Astrocyte of the cerebellum (primary cell): ENCODE results near the gene RFTN1.

Experiments used
- DNase-seq: peaks from one replicate; pipeline ENCODE4 v3.0.0-alpha.2; 2011; ENCODE audit warnings: low read depth
- H3K4me3 ChIP-seq: 2 replicates; pipeline ENCODE4 v1.5.1; 2011; ENCODE audit warnings: mild to moderate bottlenecking, low read depth, low read length, moderate library complexity
- CTCF ChIP-seq: IDR thresholded peaks from 2 replicates; pipeline ENCODE4 v1.5.1; 2012; ENCODE audit warnings: low read length, low read depth, moderate library complexity, mild to moderate bottlenecking; ENCODE audit errors: missing control alignments
- in situ Hi-C: cut with HindIII; loops from 2 replicates; pipeline ENCODE4 v1.10.0; 2017; ENCODE audit warnings: low sequenced_read_pairs

RFTN1 gene

GRCh38 chr3:16350597-16351318 is 162.7 kb downstream of the RFTN1 start:
- no peak for TF ChIP-seq CTCF
- no peak for DNase-seq
- in situ Hi-C loops: no loop called here
- no peak overlapping the region for H3K4me3 ChIP-seq

- in situ Hi-C loops: no loop called here
- DNase-seq: peak; percentile 79
- H3K4me3 ChIP-seq: no peak overlapping the region
- no peak for TF ChIP-seq CTCF
Observed at GRCh38 chr3:16349986-16350596, 163.4 kb downstream of the RFTN1 start.

- in situ Hi-C loops: no loop called here
- DNase-seq: no peak
- TF ChIP-seq CTCF: no peak
- no peak overlapping the region for H3K4me3 ChIP-seq
Observed at GRCh38 chr3:16347548-16347947, 166.0 kb downstream of the RFTN1 start.

- H3K4me3 ChIP-seq: no peak overlapping the region
- in situ Hi-C loops: no loop called here
- no peak for DNase-seq
- no peak for TF ChIP-seq CTCF
Observed at GRCh38 chr3:16346413-16347081, 167.0 kb downstream of the RFTN1 start.

- DNase-seq: no peak
- in situ Hi-C loops: no loop called here
- no peak overlapping the region for H3K4me3 ChIP-seq
- TF ChIP-seq CTCF: no peak
Observed at GRCh38 chr3:16343101-16343500, 170.4 kb downstream of the RFTN1 start.

GRCh38 chr3:16338999-16339398 is 174.5 kb downstream of the RFTN1 start:
- TF ChIP-seq CTCF: no peak
- no peak overlapping the region for H3K4me3 ChIP-seq
- in situ Hi-C loops: no loop called here
- peak; percentile 63 for DNase-seq
